Measurements from ENCODE around the gene ITM2C.

The ITM2C gene

DNA sequence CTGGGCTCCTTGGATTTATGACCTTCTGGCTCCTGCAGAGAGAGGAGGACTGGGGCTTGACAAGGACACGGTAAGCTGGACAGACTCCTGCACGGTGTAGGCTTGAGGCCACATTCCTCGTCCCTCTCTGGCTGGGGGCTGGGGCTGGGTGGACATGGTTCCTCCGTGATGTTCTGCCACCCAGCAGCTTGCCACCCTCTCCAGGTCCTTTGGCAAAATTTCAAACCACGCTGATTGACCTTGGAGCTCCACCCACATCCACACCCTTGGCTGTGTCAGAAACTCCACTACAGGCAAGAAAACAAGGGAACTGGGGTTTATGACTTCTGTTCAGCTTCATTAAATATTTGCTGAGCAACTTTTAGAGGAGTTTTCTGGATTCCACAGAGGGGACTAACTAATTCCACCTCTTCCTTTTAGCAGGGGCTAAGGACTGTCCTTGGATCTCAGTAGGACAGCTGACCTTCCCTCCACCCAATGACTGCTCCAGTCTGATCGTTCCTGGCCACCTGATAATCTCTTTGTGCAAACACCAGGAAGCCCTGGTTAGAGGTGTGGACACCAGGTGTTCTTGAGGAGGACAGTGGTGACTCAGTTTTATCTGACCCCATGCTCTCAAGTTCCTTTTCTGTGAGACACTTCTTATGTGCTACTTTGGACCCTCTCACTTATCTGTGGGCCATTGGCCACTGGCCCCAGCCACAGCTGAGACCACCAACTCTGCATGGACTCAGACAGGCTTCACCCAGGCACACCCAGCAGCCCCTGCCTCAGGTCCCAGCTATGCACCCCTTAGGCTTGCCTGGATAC lies 31.0 kb downstream of the ITM2C start:
- no peak for DNase-seq

DNA sequence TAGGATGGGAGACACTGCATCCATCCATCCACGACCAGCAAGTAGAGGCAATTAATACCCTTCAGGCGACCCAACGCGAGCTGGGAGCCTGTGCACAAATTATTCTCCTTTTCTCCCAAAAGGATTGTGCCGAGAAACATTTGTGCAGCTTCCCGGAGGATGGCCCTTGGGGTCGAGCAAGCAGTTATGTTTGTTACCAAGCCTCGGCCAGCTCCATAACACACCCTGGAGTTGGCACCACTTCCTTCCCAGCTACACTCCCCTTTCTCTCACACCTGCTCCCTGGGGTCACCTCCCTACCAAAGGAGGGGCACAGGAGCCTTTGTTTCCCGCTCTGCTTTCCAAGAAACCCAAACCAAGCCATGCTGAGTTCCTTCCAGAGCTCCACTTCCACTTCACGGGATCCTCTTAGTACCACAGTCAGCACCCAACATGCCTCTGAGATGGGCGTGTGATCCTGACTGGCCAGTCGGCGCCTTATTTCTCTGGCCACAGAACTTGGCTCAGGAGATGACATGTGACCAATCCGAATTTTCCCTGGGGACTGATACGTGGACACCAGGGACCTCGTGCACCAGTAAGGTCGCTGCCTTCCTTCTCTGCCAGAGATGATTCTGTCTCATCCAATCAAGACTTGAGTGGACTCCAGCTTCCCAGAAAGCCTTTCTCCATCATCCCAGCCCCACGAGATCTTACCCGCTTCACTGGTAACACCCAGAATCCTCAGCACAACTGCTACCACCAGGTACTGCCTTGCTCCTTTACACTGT lies 31.8 kb downstream of the ITM2C start:
- DNase-seq = no peak

DNA sequence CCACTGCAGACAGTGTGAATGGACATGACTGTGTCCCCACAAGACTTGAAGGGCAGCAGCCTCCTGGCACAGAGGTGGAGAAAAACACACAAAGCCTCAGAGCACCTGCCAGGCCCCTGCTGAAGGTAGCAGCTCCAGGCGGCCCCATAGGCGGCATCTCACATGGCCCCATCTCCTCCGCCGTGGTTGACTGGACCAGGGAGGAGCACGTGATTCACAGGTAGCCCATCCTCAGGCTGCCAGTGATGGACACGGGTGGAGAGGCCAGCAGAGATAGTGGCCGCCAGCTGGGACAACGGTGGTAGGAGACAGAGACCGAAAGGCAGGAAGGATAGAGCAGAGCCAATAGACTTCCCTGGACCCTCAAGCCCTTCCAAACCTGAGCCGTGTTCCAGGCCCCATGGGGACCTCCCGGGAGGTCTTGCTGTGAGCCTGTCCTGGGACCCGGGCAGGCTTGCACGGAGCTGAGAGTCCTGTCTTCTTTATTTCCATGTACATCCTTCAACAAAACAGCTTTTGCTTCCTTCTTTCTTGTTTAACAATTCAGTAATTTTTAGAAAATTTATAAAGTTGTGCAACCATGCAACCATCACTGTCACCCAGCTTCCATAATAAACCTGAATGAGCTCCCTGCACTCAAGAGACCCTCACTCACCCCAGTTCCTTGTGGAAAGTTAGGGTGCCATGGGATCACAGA lies 33.4 kb downstream of the ITM2C start:
- no peak for DNase-seq

DNA sequence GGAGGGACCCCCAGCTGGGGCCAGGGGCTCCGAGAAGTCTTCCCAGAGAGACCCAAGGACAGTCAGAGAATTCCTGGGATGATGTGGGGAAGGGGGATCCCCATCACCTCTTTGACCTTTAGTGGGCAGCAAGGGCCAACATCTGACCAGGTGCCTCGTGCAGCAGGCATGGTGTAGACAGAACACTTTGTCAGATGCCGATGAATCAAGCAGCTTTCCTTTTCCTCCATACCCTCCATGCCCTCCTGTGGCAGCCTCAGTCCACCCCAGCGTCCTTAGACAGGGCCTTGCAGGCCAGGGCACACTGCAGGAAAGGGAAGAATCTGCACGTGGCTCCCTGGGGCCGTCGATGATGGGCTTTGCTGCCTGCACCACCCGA lies 34.0 kb downstream of the ITM2C start:
- DNase-seq = no peak

DNA sequence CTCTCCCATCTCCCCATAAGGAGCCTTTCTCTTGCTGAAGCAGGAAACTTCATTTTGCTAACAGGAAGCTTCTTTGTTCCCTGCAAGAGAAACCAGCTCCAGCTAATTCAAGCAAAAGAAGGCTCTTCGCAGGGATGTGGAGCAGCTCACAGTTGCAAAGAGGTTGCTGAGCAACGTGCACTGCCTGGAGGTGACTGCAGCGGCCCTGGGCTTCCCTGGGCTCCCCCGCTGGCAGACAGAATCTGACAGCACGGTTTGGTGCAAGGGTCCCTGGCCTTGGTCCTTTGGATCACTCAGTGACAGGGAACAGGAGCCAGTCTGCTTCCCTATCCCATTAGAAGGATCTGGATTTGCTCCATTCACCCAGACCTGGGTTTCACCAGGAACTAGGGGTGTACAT lies 34.5 kb downstream of the ITM2C start:
- DNase-seq = no peak

DNA sequence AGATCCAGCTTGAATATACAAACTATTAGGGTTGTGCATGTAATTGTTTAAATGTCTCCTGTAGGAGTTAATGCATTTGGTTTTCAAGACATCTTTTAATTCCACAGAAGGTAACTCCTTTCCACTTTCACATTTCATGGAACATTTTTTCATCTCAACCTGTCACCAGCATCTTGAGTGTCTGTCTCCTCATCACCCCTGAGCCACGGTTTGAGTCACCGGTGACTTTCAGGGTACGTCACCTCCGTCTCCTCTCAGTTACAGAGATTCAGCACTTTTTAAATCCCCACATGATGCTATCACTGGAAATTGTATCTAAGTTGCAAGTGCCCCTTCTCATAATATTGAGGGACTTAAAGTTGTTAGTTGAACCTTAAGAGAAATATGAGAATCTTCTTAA lies 35.0 kb downstream of the ITM2C start:
- DNase-seq = no peak

DNA sequence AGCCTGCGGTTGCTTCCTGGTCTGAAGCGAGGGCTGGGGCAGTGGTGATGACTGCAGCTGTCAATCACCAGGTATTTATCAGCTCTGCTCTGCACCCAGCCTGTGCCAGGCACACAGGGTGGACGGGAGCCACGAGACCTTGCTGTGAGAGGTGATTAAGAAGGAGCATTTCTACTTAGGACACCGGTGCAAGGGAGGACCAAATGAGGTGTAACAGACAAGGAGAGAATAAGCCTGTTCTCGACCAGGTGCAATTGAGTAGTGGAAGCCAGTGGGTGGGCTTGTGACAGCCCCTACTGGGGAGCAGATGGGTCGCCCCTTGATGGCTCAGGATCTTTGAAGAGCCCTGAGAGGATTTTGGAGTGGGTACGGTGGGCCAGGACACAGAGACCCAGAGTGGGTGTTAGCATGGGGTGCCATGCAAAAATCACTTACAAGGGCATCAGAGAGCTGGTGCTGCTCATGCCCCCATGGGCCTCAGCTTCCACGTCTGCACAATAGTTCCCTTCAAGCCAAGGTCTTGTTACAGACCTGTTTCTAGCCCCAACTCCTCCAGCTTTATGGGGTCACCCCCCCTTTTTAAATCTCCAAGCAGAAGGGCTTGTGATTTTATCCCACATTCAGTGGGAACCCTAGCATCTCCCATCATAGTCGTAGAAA lies 35.7 kb downstream of the ITM2C start:
- no peak for DNase-seq

DNA sequence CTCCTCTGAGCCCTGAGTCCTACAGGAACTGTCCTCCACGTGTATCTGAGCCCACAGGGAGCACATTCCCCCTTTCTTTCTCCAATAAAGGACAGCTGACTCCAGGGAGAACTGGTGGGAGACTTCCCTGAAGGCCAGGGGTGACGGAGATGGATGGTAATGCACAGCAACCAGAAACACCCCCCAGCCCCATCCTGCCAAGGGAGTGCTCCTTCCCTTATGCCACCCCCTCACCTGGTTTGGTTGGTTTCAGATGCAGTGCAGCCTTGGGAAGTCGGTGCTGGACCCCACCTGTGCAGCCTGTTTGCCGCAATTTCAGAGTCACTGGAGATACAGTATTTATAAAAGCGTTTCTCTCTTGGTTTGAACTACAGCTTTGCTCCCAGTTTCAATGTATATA lies 36.3 kb downstream of the ITM2C start:
- DNase-seq = no peak

DNA sequence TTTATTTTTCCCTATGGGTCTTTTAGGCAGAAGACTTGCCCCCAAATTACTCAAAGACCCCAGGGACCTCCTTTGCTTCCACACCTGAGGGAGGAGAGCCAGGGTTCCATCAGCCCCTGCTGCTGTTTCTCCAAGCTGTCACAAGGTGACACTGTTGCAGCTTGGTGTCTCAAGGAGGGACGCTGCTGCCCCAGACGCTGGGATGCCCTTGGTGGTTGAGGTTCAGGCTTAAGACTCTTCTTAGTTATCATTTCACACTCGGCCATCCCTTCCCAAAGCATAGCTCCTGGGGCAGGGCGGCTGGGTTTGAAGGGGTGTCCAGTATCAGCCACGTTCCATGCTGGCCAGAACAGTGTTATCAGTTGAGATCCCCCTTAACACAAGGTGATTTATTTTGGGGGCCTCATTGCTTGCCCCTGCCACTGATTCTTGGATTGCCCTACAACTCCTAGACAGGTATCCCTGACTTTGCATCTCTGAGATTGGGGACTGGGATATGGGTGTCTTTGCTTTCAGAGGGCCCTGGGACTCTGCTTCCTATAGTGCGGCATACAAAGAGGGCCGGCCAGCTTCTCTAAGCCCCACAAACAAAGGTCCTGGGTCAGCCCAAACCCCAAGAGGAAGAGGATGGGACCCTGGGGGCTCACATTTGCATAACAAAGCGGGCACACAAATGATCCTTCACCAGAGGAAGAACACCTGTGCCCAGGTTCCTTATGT lies 37.6 kb downstream of the ITM2C start:
- peak; percentile 3 for DNase-seq

DNA sequence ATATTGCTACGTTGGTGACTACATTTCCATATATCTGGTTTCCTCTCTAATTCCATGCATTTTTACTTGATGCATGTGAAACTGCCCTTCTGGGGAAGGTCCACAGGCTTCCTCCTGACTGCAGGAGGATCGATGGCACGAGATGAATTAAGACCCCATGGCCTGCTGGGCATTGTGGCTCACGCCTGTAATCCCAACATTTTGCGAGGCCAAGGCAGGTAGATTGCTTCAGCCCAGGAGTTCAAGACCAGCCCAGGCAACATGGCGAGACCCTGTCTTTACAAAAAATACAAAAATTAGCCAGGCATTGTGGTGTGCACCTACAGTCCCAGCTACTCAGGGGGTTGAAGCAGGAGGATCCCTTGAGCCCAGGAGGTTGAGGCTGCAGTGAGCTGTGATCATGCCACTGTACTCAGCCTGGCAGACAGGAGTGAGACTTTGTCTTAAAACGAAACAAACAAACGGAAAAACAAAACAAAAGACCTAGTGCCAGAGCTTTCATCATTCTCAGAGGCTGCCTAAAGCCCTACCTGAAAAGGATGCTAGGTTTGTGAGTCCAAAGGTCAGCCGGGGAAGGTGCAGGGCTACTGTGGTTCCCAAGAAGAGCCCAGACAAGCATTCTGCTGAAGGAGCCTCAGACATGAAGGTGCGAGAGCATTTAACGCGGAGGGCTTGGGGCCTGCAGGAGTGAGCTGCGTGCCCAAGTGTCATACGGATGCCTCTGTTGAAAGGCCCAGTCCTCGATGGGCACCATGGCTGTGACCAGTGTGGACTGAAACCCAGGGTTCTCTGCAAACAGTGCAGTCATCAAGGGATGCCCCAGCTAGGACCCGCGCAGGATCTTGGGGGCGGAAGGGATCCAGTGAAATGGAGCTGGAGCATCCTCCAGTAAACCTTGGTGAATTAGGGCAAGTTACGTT lies 38.7 kb downstream of the ITM2C start:
- DNase-seq = no peak

DNA sequence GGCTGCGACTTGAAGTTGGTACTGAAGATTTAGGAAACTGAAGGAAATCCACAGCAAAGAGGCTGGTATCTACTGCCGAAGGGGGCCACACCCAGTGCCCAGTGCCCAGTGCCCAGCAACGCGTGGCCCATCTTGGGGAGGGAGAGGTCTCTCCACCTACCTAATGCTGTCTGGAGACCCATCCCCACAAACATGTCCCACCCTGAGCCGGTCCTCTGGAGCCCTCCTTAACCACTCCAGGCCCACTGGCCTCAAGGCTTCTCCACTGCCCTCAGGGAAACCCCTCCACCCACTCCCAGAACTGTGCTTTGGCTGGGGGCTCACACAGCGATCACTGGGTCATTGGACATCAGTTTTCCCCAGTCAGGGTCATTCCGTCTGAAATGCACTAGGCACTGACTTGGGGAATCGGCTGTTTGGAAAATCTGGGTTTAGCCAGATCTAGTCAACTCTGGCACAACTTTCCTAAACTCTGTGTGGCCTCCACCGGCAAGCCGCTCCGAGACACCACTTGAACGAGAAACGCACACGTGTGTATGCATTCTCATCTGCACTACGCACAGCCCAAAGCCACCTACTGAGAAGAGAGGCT lies 40.2 kb downstream of the ITM2C start:
- DNase-seq = no peak

DNA sequence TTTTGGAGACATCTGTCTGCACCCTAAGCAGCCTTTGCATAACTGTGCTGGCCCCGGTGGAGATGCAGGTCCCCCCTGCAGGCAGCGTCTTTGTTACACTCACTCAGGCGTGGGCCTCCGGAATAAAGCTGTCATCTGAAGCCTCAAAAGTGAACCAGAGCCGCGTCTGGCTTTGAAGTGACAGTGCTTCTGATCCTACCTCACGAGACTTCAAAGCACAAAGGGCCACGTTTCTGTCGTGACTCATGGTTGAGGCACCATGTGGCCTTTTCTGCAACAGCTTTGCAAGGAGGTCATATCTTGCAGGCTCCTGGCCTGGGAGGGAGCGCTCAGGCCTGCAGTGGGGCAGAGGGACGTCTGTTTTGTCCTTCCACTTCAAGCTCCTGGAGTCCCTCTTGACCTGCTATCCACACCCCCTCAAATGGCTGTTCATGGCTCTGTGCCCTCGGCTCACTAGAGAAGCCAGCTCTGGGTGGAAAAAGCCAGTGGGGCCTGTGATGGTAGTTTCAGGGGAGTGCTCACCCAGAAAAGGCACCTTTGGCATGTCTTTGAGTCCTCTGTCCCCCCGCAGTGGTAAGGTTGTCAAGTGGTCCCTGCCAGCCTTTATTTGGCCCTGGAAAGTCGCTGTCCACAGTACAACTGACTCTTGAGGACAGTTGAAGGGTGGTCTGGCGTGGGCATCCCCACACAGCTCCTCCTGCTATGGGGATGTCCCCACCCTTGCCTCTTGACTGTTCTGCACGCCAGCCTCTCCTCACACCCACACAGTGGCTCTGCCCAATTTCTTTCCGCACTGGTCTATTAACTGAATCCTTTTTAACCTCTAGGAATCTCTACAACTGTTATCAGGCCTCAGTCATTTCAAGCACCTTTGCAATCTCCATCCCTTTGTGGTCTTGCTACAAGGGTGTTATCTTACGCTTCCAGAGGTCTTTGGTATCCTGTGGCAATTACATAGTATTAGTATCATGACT lies 41.0 kb downstream of the ITM2C start:
- no peak for DNase-seq

DNA sequence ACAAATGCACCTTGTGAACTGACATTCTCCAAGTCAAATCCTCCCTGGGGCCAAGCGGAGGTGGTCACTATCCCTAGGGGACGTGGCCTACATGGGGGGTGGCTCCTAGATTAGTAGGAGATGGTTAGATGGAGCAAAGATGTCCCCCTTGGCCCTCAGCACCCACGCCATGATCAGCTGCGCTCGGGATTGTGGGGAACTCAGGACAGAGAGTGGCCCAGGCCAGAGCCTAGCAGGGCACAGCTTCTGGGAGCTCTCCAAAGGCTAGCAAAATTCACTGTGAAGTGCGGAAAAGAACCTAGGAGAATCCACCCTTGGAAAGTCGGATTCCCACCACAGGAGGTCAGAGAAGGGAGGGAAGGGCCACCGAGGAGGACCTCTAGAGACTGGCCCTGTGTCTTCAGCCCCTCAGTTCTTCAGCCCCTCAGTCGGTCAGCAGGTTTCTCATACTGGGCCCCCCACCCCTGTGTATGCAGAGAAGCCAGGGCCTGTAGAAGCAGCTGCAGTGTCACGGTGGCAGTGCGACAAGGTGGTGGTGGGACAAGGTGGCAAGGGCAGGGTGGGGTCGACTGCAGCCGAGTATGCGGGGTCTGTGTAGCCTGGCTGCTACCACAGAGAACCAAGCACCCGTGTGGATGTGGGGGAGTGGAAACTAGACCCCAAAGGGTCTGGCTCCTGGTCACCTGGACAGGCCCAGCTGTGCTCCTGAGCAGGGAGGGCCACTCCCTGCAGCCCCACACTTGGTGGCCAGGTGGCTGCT lies 41.9 kb downstream of the ITM2C start:
- no peak for DNase-seq

DNA sequence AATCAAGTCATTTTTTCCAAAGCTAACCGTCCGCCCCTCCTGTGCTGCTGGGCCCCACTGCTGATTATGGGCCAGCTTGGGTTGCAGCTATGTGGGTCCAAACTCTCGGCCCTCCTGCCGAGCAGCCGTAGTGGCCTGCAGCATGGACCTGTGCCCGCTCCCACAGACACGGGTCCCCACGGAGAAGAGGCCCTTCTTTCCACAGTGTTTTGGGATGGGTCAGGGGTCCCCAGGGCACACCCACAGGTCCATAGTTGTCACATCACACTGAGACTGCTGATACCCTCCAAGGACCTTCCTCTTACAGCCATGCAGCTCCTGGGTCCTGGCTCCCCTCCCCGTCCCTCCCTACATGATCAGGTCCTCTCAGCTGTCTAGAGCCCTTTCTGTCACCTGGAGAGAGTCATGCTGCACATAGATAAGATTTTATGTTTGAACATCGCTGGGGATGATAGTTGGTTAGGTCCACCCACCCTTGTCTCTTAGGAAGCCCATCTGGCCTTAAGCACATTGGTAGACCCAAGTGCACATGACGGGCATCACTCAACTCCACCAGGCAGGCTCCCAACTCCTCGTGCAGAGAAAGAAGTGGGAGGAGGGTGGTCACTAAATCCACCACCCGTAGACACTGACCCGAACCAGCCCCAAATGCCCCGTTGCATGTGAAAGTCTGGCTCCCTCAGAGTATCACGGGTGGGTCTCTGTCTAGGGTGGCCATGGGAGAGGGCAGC lies 42.8 kb downstream of the ITM2C start:
- no peak for DNase-seq

DNA sequence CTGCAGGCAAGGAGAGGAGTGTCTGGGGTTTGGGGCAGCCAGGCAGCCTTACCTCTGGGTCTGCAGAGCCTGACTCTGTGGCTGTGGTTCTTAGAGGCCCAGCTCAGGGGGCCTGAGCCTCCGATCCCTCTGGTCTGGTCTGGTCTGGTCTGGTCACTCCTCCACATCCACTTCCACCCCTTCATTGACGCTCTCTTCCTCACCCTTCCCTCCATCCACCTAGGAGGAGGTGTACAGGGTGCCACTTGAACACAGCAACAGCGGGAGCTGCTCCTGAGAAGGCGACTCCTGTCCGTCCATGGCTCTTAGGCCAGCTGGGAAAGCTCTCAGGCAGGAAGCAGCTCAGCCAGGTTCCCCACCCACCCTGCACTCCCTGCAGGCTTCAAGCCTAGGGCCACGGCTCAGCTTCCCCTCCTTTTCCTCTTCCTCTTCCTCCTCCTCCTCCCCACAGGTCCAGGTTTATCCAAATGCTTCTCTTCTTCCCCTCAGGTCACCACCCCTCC lies 43.4 kb downstream of the ITM2C start:
- DNase-seq = no peak

DNA sequence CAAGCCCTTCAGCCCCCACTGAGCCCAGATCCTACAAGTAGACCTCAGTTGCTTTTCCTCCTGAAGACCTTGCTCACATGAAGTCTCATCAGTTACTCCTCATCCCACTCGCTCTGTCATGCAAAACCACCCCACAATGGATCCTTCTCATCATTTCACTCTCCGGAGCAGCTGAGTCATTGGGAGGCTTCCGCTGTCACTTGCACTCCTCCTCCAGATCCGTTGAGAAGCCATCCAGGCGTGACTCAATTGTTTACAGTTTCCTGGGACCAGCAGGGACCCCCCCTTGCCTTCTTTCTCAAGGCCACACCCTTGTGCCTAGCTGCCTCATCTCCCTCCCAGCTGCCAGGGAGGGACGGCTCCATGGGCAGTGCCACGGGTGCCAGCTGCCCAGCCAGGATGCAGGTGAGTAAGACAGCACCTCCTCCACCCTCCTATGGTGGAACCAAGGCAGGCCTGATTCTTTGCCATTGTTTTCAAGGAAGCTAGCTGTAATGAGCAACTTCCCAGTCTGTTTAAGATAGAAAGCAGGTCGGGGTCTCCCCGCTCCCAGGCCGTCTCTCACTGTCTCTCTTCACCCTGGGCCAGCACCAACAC lies 44.0 kb downstream of the ITM2C start:
- DNase-seq = no peak

DNA sequence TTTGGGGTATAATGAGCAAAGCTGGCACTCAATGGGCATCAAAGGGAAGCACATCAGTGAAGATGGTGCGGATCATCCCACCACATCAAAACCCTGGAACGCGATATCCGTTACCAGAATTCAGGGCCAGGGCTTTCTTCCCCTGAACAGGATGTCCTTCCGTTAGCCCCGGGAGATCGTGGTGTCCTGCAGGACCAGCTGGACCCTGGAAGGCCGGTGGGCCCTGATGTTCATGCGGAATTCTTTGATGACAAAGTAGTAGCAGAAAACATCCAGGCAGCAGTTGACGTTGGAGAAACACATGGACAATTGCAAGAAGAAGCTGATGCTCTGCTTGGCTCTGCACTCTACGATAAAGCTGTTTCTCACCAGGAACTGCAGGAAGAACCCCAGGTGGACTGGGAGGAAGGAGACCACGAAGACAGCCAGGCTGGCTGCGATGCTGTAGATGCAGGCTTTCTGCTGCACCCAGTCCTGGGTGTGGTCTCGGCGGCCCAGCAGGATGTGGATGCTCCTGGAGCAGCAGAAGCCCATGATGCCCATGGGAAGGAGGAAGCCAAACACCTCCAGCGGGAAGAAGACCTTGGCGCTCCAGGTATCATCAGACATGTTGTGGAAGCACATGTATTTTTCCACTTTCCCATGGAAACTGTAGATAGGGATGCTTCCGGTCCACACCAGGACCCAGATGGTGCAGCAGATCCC lies 45.3 kb downstream of the ITM2C start:
- DNase-seq = no peak
